SK-N-MC (cell line): Measurements from ENCODE around the gene BFSP2.

ENCODE experiments used
- EZH2 ChIP-seq: fragments of 200-600 bp; sonication (generic); IDR thresholded peaks from one replicate; pipeline ENCODE4 v1.6.1; 2017; ENCODE audit warnings: antibody characterized with exemption
- POLR2AphosphoS5 ChIP-seq: IDR thresholded peaks from 2 replicates; pipeline ENCODE4 v1.6.1; 2012; ENCODE audit warnings: mild to moderate bottlenecking, low read depth, low read length, borderline replicate concordance

DNA sequence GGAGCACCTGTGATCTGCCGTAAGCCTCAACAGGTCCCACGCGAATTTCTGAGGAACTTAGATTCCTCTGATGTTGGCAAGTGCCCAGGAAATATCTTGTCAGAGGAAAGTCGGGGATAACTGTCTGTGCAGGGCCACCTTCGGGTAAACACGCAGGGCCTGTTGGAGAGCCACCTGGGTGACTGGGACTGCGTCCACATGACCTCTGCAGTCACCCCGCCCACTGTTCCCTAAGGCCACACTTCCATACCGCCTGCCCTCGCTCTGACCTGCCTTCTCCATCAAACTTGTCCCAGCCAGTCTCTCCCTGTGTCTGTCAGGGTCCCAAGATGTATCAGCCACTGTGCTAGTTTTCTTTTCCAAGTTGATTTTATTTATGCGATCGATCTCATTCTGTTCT lies 28.7 kb downstream of the BFSP2 start:
- no peak for TF ChIP-seq POLR2AphosphoS5
- no peak for TF ChIP-seq EZH2
